GM23248 (cell line): Measurements from ENCODE around the gene NFKBIB.

Experiments
- EZH2 ChIP-seq: fragments of 200-600 bp; sonication (generic); IDR thresholded peaks from 2 replicates; pipeline ENCODE4 v1.6.1; 2018; ENCODE audit warnings: antibody characterized with exemption, mild to moderate bottlenecking; ENCODE audit not compliant: insufficient read depth, poor library complexity, severe bottlenecking
- EZH2phosphoT487 ChIP-seq: fragments of 200-600 bp; sonication (generic); IDR thresholded peaks from 2 replicates; pipeline ENCODE4 v1.6.1; 2018; ENCODE audit warnings: antibody characterized with exemption, moderate library complexity, mild to moderate bottlenecking, low read depth; ENCODE audit not compliant: insufficient read depth

DNA sequence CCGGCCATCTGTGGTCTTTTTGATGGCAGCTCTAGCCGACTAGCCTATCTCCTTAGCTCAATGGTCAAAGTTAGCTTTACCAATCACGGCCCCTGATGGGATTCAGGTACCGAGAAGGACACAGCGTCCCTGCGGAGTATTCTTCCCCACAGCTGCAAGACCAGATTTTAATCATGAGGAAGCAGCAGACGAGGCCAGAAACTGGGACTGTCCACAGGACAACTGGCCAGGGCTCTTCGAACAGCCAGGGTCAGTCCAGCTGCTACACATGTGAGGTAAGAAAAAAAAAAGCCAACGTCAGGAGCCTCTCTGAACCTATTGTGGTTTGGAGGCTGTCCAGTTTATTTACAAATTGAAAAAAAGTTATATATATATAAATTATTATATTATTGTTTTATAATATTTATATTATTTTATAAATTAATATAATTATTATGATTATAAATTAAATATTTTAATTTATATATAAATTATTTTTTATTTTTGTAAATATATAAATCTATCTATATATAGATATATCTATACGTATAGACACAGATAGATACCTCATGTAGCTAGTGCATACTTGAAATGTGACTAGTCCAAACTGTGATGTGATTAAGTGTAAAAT is 32.5 kb upstream of the NFKBIB start:
- no peak for TF ChIP-seq EZH2
- no peak for TF ChIP-seq EZH2phosphoT487
